ENCODE data around the gene SMIM35.

The SMIM35 gene

DNA sequence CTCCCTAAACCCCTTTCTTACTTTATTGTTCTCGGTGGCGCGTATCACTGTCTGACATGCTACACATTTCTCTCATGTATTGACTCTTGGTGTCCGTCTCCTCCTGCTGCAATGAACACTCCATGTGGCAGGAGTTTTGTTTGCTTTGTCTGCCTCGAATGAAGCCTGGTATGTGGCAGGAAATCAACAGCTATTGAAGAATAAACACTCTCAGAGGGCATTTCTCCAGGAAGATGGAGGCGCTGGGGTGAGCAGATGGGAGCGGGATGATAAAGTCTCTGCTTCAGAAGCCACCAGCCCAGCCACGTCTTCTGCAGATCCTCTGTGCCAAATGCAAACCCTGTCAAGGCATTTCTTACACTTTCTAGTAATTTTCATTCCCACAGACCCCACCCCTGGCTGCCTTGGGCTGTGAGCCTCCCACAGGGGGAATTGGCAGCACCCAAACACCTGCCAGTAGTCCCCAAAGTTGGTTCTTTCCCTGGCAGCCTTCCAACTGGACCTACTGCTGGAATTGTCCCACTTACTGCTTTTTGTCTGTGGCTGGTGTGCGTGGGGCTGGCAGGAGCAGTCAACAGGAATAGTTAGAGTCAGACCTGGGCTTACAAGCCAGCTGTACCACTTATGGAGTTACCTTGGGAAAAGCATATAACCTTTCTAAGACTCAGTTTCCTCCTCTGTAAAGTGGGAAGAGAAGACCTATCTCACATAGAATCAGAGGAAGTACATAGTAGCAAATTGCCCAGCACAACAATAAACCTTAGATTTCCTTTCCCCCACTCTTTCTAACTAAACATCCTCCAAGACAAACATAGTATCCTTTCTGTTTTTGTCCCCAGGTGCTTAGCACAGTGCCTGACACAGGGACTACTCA, 113.9 kb downstream of the SMIM35 start:
- no peak overlapping the region for H3K27ac ChIP-seq
- DNase-seq (ENCODE audit: low read depth, low spot score), result no peak

DNA sequence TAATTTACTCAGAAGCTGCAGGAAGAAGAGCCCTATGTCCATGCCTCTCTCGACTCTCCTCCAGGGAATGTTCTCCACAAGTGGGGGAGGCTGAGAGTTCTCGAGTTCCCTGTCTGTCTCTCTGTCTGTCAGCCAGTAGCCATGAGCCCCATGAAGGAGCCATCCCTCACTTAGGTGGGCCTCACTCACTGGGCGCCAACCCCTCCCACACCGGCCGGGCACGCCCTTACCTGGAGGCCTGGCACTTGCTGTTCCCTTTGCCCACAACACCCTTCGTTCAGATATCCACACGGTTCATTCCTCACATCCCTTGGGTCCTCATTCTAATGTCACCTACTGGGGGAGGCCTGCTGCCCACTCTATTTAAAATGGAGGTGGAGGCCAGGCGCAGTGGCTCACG, 114.7 kb downstream of the SMIM35 start:
- DNase-seq (ENCODE audit: low read depth, low spot score), result no peak
- H3K27ac ChIP-seq, result no peak overlapping the region

DNA sequence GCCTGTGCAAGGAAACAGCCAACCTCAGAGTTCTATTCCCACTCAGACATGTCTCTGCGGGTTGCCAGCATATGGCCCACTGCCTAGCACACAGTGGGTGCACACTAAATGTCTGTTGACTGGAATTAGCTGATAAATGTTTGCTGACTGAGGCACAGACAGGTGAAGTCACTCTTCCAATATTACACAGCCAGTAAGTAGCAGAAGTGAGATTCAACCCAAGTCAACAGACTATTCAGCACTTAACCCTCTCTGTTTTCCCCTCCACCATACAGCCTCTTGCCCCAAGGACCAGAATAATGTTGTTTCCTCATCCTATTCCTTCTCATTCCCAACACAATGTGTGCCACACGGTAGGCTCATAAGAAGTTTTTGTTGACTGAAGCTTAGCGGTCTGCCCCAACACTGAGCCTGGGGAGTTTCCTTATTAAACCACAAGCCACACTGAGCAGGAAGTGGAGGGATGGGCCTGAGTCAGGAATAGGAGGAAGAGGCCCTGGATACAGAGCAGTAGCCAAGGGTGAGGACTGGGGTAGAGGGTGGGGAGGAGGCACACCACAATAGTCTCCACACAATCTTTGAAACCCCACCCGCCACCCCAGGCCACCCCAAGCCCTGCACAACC, 116.3 kb downstream of the SMIM35 start:
- H3K27ac ChIP-seq, result no peak overlapping the region
- peak; percentile 58 for DNase-seq (ENCODE audit: low read depth, low spot score)

DNA sequence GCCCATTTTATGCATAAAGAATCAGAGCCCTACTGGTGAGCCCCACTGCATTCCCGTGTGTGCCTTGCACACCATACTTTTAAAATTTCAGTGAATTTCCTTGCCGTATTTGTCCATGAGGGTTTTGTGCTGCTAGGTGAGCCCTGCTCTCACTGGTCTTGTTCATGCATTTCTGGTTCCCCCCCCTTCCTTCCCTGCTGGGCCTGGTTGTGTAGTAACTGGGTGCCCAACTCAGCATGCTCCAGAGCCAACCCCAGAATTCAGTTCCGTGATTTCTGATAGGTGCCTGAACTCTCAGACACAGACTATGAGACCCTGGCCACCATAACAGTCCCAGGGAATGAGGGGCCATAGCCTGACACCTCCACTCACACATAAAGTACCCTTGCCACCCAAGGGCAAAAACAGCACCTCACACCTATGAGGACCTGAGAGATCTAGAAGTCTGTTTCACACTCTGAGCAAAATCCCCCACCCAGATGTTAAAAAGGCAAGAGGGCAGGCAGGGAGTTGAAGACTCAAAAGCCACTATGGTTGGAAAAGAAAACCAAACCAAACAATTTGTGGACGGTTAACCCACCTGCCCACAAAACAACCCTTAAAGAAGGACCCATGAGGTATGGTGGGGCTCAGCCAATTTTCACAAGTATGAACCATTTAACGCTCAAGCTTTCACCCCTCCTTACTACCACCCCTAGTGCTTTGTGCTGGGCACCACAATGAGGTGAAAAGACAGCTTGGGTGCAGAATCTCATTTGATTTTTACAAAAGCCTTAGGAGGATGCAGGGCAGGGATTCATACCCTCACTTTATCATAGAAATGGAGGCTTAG, 117.4 kb downstream of the SMIM35 start:
- H3K27ac ChIP-seq, result no peak overlapping the region
- DNase-seq (ENCODE audit: low read depth, low spot score), result no peak

DNA sequence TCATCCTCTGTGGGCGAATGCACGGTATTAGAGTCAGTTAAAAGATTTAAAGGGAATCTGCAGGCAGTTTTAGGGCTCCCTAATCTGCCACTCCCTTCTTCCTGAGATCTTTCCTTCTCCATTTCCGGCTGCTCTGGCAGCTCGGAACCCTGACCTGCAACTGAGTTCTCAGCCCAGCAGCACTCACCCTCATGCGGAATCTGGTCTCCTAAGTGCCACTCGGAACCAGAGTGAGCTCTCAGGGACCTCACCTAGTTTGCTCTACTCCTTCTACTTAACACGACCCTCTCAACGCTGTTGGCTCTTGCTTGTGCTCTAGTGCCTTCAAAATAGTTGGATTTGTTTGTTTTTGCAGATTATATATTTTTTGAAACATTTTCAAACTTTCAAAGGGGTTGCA, 119.9 kb downstream of the SMIM35 start:
- DNase-seq (ENCODE audit: low read depth, low spot score), result no peak
- no peak overlapping the region for H3K27ac ChIP-seq

DNA sequence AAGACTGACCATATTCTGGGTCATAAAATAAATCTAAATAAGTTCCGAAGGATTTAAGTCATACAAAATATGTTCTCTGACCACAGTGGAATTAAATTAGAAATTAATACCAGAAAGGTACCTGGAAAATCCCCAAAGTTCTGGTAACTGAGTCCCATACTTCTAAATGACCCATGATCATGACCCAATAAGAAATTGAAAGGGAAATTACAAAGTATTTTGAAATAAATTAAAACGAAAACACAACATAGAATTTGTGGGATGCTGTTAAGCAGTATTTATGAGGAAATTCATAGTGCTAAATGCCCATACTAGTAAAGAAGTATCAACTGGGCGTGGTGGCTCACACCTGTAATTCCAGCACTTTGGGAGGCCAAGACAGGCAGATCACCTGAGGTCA, 123.9 kb downstream of the SMIM35 start:
- H3K27ac ChIP-seq, result no peak overlapping the region
- no peak for DNase-seq (ENCODE audit: low read depth, low spot score)

DNA sequence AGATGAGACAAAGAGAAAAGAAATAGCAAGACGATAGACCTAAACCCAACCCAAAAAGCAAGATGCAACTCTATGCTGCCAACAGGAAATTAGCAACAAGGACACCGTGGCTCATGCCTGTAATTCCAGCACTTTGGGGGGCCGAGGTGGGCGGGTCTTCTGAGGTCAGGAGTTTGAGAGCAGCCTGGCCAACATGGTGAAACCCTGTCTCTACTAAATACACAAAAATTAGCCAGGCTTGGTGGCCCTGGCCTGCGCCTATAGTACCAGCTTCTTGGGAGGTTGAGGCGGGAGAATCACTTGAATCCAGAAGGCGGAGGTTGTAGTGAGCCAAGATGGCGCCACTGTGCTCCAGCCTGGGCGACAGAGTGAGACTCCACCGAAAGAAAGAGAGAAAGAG, 124.9 kb downstream of the SMIM35 start:
- no peak overlapping the region for H3K27ac ChIP-seq
- DNase-seq (ENCODE audit: low read depth, low spot score), result no peak

DNA sequence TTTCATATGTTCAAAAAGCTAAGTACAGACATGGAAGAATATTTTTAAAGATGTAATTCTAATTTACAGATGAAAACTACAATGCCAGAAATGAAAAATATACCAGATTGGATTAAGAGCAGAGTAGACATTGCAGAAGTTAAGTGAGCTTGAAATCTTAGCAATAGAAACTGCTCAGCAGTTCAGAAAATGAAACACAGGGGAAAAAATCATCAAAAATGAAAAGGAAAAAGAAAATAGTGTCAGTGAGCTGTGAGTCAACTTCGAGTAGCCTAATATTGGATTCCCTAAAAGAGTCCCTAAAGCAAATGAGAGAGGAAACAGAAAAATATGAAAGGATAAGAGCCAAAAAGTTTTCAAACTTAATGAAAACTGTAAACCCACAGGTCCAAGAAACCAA, 126.4 kb downstream of the SMIM35 start:
- DNase-seq (ENCODE audit: low read depth, low spot score), result no peak
- H3K27ac ChIP-seq, result no peak overlapping the region

DNA sequence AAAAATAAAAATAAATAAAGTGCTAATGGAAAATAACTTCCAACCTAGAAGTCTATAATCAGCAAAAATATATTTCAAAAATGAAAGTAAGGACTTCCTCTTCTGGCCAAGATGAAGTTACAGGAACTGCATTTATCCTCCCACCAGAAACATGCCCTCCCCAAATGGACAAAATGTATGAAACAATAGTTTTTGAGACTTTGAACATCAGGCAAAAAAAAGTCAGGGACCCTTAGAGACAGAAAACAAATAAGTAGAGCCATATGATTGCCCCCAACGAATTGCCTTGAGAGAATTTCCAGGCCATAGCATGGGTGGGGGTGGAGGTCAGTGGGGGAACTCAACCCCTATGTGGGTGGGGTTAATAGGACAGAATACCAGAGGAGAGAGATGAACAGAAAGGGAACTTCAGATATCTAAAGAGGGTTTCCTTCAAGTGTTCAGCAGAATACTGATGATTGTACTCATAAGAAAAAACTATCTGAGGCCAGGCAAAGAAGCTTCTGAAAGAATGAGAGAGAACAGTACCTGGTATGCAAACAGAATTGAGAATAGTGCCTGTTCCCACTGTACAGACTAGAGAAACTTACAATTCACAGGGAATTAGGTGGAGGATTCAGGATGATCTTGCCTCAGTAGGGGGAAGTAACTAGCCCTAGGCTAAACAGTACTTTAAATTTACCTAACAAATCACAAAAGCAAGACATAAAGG, 127.2 kb downstream of the SMIM35 start:
- no peak for DNase-seq (ENCODE audit: low read depth, low spot score)
- H3K27ac ChIP-seq, result no peak overlapping the region

DNA sequence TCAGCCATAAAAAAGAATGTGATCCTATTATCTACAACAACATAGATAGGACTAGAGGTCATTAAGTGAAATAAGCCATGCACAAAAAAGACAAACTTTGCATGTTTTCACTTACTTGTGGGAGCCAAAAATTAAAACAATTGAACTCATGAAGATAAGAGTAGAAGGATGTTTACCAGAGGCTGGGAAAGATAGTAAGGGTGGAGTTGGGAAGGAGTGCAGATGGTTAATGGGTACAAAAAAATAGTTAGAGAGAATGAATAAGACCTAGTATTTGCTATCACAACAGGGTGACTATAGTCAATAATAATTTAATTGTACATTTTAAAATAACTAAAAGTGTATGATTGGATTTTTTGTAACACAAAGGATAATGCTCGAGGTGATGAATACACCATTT, 127.8 kb downstream of the SMIM35 start:
- DNase-seq (ENCODE audit: low read depth, low spot score), result no peak

More for the DNA sequence above, 127.8 kb downstream of the SMIM35 start:
- H3K27ac ChIP-seq, result no peak overlapping the region
